Measurements from ENCODE around the gene ACTN1. TPM values are rescaled to one million over a fixed set of nuclear protein-coding genes. Genes with fewer than 3 reads are reported as not detected.

Gene ACTN1
- total RNA-seq, 1 donor, result 1,023 TPM

- no peak overlapping the region for H3K4me3 ChIP-seq (ENCODE audit: low read depth, low read length)
- no peak for TF ChIP-seq CTCF (IDR thresholded peaks at IDR 0.05; ENCODE audit: insufficient read depth, low read depth, low read length)
- no peak for DNase-seq (ENCODE audit: low read depth)
Measured at GRCh38 chr14:68932231-68932630, 46.9 kb downstream of the ACTN1 start.

GRCh38 chr14:68931474-68932051, 47.5 kb downstream of the ACTN1 start:
- no peak overlapping the region for H3K4me3 ChIP-seq (ENCODE audit: low read depth, low read length)
- no peak for TF ChIP-seq CTCF (IDR thresholded peaks at IDR 0.05; ENCODE audit: insufficient read depth, low read depth, low read length)
- no peak for DNase-seq (ENCODE audit: low read depth)

GRCh38 chr14:68931063-68931462, 48.0 kb downstream of the ACTN1 start:
- no peak for TF ChIP-seq CTCF (IDR thresholded peaks at IDR 0.05; ENCODE audit: insufficient read depth, low read depth, low read length)
- no peak overlapping the region for H3K4me3 ChIP-seq (ENCODE audit: low read depth, low read length)
- no peak for DNase-seq (ENCODE audit: low read depth)

GRCh38 chr14:68929623-68930307, 49.3 kb downstream of the ACTN1 start:
- TF ChIP-seq CTCF (IDR thresholded peaks at IDR 0.05; ENCODE audit: insufficient read depth, low read depth, low read length), result no peak
- DNase-seq (ENCODE audit: low read depth), result no peak
- no peak overlapping the region for H3K4me3 ChIP-seq (ENCODE audit: low read depth, low read length)

GRCh38 chr14:68928770-68929550, 50.1 kb downstream of the ACTN1 start:
- H3K4me3 ChIP-seq (ENCODE audit: low read depth, low read length), result no peak overlapping the region
- DNase-seq (ENCODE audit: low read depth), result peak; percentile 38
- TF ChIP-seq CTCF (IDR thresholded peaks at IDR 0.05; ENCODE audit: insufficient read depth, low read depth, low read length), result no peak

GRCh38 chr14:68927956-68928675, 51.0 kb downstream of the ACTN1 start:
- peak; percentile 73 for DNase-seq (ENCODE audit: low read depth)
- H3K4me3 ChIP-seq (ENCODE audit: low read depth, low read length), result no peak overlapping the region
- TF ChIP-seq CTCF (IDR thresholded peaks at IDR 0.05; ENCODE audit: insufficient read depth, low read depth, low read length), result no peak
